HepG2 (cell line): ENCODE data around the gene ZDHHC11. TPM values are rescaled to one million over a fixed set of nuclear protein-coding genes. Genes with fewer than 3 reads are reported as not detected.

Experiments
- ATAC-seq: fragments of 200-7000 bp; cut with Tn5 transposase; 3 replicates; pipeline ENCODE4 v1.9.1; 2020; ENCODE audit warnings: mild to moderate bottlenecking, moderate library complexity
- Bru-seq: library from RNA; stranded (reverse); fragments of 400-500 nt; gene quantifications from one replicate; lab custom pipeline; 2021; lab: Mats Ljungman, UMichigan
- BruChase-seq, 2 experiments: library from RNA; stranded (reverse); fragments of 400-500 nt; gene quantifications; one replicate each; lab custom pipeline; 2021; lab: Mats Ljungman, UMichigan
- BruUV-seq: library from RNA; stranded (reverse); fragments of 400-500 nt; replicated peaks from 2 replicates; lab custom pipeline; 2021; lab: Mats Ljungman, UMichigan
- CTCF ChIA-PET: fragments of 300-600 bp; formaldehyde crosslinking; extraction: SDS; loops from one replicate; lab custom pipeline; 2021; ENCODE audit warnings: low total read pairs, inconsistent platforms, low intra/inter-chr PET ratio; lab: Yijun Ruan, JAX
- POLR2A ChIA-PET: fragments of 350-600 bp; sonication (Branson Sonifier 250); formaldehyde crosslinking; loops from one replicate; lab custom pipeline; 2020; ENCODE audit warnings: antibody characterized with exemption, inconsistent platforms; lab: Yijun Ruan, JAX
- DNase-seq: peaks from one replicate; pipeline ENCODE4 v3.0.0-alpha.2; 2015; ENCODE audit warnings: low spot score
- FAIRE-seq: peaks from 3 replicates; lab custom pipeline; 2011; peaks lifted over from hg19 to GRCh38; lab: Jason Lieb, UNC
- H2AFZ ChIP-seq: one replicate; pipeline ENCODE4 v1.6.1; 2011; ENCODE audit warnings: low read length, inconsistent platforms
- H3K27ac ChIP-seq: fragments of 300-600 bp; 3 replicates; pipeline ENCODE4 v1.8.0; 2011; ENCODE audit warnings: mixed run types, mild to moderate bottlenecking, mixed read lengths, low read length, inconsistent platforms; ENCODE audit not compliant: insufficient read depth; ENCODE audit errors: extremely low read length
- H3K27me3 ChIP-seq, 2 experiments: fragments of 200-600 bp in 1 of 2; 2 replicates in 1 of 2; 3 replicates in 1 of 2; pipeline versions ENCODE4 v1.6.0 to v1.8.0; 2011; ENCODE audit warnings: low read length in 2 of 2, mild to moderate bottlenecking in 2 of 2, moderate library complexity in 2 of 2, inconsistent platforms in 1 of 2; ENCODE audit not compliant: insufficient read depth in 2 of 2, control insufficient read depth in 1 of 2
- H3K36me3 ChIP-seq, 2 experiments: fragments of 200-600 bp in 1 of 2; replicated peaks in 1 of 2; 2 replicates in 1 of 2; 3 replicates in 1 of 2; pipeline versions ENCODE4 v1.5.1 to v1.8.0; 2011; ENCODE audit warnings: low read length in 2 of 2, inconsistent platforms in 1 of 2; ENCODE audit not compliant: insufficient read depth in 2 of 2, control insufficient read depth in 1 of 2
- H3K4me1 ChIP-seq: 2 replicates; pipeline ENCODE4 v1.5.1; 2012; ENCODE audit warnings: low read length, inconsistent platforms; ENCODE audit not compliant: insufficient read depth
- H3K4me2 ChIP-seq: 2 replicates; pipeline ENCODE4 v1.6.0; 2011; ENCODE audit warnings: low read depth, low read length, inconsistent platforms
- H3K4me3 ChIP-seq, 3 experiments: fragments of 200-600 bp in 1 of 3; sonication (generic), shearing (Covaris generic) in 1 of 3; replicated peaks in 1 of 3; 2 replicates each; pipeline ENCODE4 v1.5.1; 2011 to 2016; ENCODE audit warnings: low read length in 3 of 3, inconsistent platforms in 2 of 3, low read depth in 2 of 3, mild to moderate bottlenecking in 2 of 3, control low read depth in 1 of 3, mixed read lengths in 1 of 3; ENCODE audit not compliant: insufficient read depth in 1 of 3
- H3K79me2 ChIP-seq: one replicate; pipeline ENCODE4 v1.6.1; 2011; ENCODE audit warnings: low read length, inconsistent platforms; ENCODE audit not compliant: insufficient read depth
- H3K9ac ChIP-seq: 2 replicates; pipeline ENCODE4 v1.6.0; 2011; ENCODE audit warnings: mild to moderate bottlenecking, low read depth, low read length, inconsistent platforms; ENCODE audit not compliant: insufficient read depth
- H3K9me3 ChIP-seq: 2 replicates; pipeline ENCODE4 v1.5.1; 2012; ENCODE audit warnings: mild to moderate bottlenecking, low read length
- H4K20me1 ChIP-seq: 2 replicates; pipeline ENCODE4 v1.6.0; 2011; ENCODE audit warnings: inconsistent platforms, mild to moderate bottlenecking, low read length, moderate library complexity; ENCODE audit not compliant: insufficient read depth
- CHD2 ChIP-seq: IDR thresholded peaks from 2 replicates; pipeline ENCODE4 v1.6.1; 2011; ENCODE audit warnings: low read depth, low read length, improper control_type of control experiment
- DR1 ChIP-seq: sonication (generic); formaldehyde crosslinking; IDR thresholded peaks from 2 replicates; pipeline ENCODE4 v1.8.0; 2021; ENCODE audit warnings: mild to moderate bottlenecking, missing genetic modification reagents, inconsistent platforms
- DRAP1 ChIP-seq: IDR thresholded peaks from 2 replicates; pipeline ENCODE4 v1.6.1; 2016; ENCODE audit warnings: missing genetic modification reagents, missing compliant biosample characterization
- GABPA ChIP-seq, 2 experiments: IDR thresholded peaks; 2 replicates each; pipeline ENCODE4 v1.6.1; 2011 to 2016; ENCODE audit warnings: low read depth in 2 of 2, low read length in 1 of 2, missing biosample characterization in 1 of 2, missing genetic modification characterization in 1 of 2
- GFI1 ChIP-seq: sonication (generic); formaldehyde crosslinking; IDR thresholded peaks from 2 replicates; pipeline ENCODE4 v1.5.0; 2020; ENCODE audit warnings: missing genetic modification reagents, mild to moderate bottlenecking, borderline replicate concordance
- MED1 ChIP-seq: sonication (generic); formaldehyde crosslinking; IDR thresholded peaks from 2 replicates; pipeline ENCODE4 v1.4.0; 2020; ENCODE audit warnings: missing genetic modification reagents
- POGZ ChIP-seq: sonication (generic); formaldehyde crosslinking; IDR thresholded peaks from 2 replicates; pipeline ENCODE4 v1.4.0; 2020; ENCODE audit warnings: mild to moderate bottlenecking, missing genetic modification reagents
- SAP130 ChIP-seq: IDR thresholded peaks from 2 replicates; pipeline ENCODE4 v1.6.1; 2016; ENCODE audit warnings: low read depth
- SOX6 ChIP-seq, 2 experiments: fragments of 450-650 bp in 1 of 2; sonication (generic) in 1 of 2; formaldehyde crosslinking in 1 of 2; IDR thresholded peaks; 2 replicates each; pipeline versions ENCODE4 v1.4.0 to v1.6.1; 2017 to 2020; ENCODE audit warnings: antibody characterized with exemption in 1 of 2, mild to moderate bottlenecking in 1 of 2, missing genetic modification reagents in 1 of 2
- SP1 ChIP-seq, 2 experiments: fragments of 450-650 bp in 1 of 2; sonication (generic) in 1 of 2; formaldehyde crosslinking in 1 of 2; IDR thresholded peaks; 2 replicates each; pipeline versions ENCODE4 v1.4.0 to v1.6.1; 2016 to 2020; ENCODE audit warnings: missing genetic modification reagents in 1 of 2
- TEAD3 ChIP-seq: optimal IDR thresholded peaks from 2 replicates; pipeline ENCODE3; 2016; ENCODE audit warnings: borderline replicate concordance
- TGIF2 ChIP-seq: IDR thresholded peaks from 2 replicates; pipeline ENCODE4 v1.6.1; 2016; ENCODE audit warnings: control low read depth, missing compliant biosample characterization
- YEATS4 ChIP-seq: sonication (generic); formaldehyde crosslinking; IDR thresholded peaks from 2 replicates; pipeline ENCODE4 v1.4.0; 2020; ENCODE audit warnings: missing genetic modification reagents, borderline replicate concordance
- ZNF33B ChIP-seq: sonication (generic); formaldehyde crosslinking; IDR thresholded peaks from 2 replicates; pipeline ENCODE4 v1.5.1; 2020; ENCODE audit warnings: mild to moderate bottlenecking, missing genetic modification reagents
- ZNF615 ChIP-seq: sonication (generic); formaldehyde crosslinking; IDR thresholded peaks from 2 replicates; pipeline ENCODE4 v1.5.0; 2020; ENCODE audit warnings: mild to moderate bottlenecking, missing genetic modification reagents, borderline replicate concordance
- ZNF761 ChIP-seq: sonication (generic); formaldehyde crosslinking; conservative IDR thresholded peaks from 2 replicates; pipeline ENCODE4 v1.4.0; 2020; ENCODE audit warnings: mild to moderate bottlenecking, missing genetic modification reagents
- ZNF768 ChIP-seq: sonication (generic); formaldehyde crosslinking; IDR thresholded peaks from 2 replicates; pipeline ENCODE4 v1.4.0; 2020; ENCODE audit warnings: missing genetic modification reagents
- WGBS: methylation state at CpG from one replicate; pipeline ENCODE4 v1.1.6; 2017; ENCODE audit warnings: low lambda C conversion rate; 5-methylcytosine and 5-hydroxymethylcytosine counted together
- in situ Hi-C: cut with HindIII; loops from 2 replicates; pipeline ENCODE4 v1.10.0; 2017; ENCODE audit warnings: low pct_unique_long_range_greater_than_20kb; ENCODE audit not compliant: extremely low pct_ligation_motif_present
- intact Hi-C: fragments of 100-400 bp; cut with micrococcal nuclease; formaldehyde crosslinking; loops from one replicate; pipeline ENCODE4 v1.10.0; 2022; ENCODE audit not compliant: unreplicated experiment
- long read RNA-seq, 2 experiments: library from RNA in 1 of 2; library from polyadenylated mRNA in 1 of 2; stranded (forward) in 1 of 2; unstranded in 1 of 2; transcript quantifications; one replicate each; pipeline ENCODE4 v2.0.0, GENCODE V29; 2019 to 2022
- polyA minus RNA-seq, 3 experiments: library from RNA; depleted of rRNA, polyadenylated mRNA; stranded (reverse); fragments of >200 nt; gene quantifications; 2 replicates each; pipeline ENCODE4 v1.2.3, GENCODE V29; 2011; ENCODE audit warnings: low replicate concordance in 1 of 3
- polyA plus RNA-seq, 8 experiments: library from polyadenylated mRNA; depleted of rRNA in 3 of 8; stranded (reverse) in 7 of 8; unstranded in 1 of 8; fragments of >200 nt; fragmentation: Illumina TruSeq in 4 of 8; extraction: Trizol in 4 of 8; gene quantifications; 2 replicates each; pipeline versions ENCODE4 v1.2.1 to v1.2.3, GENCODE V29; 2011 to 2016; ENCODE audit warnings: low read depth in 4 of 8, missing spikeins in 1 of 8, mixed read lengths in 1 of 8; ENCODE audit not compliant: insufficient read depth in 1 of 8
- total RNA-seq, 5 experiments: library from RNA; depleted of rRNA; stranded (reverse); fragments of >200 nt; fragmentation: Illumina TruSeq; extraction: Trizol; gene quantifications; 2 replicates each; pipeline ENCODE4 v1.2.3, GENCODE V29; 2016; ENCODE audit warnings: low read depth in 1 of 5

The ZDHHC11 gene, protein sequence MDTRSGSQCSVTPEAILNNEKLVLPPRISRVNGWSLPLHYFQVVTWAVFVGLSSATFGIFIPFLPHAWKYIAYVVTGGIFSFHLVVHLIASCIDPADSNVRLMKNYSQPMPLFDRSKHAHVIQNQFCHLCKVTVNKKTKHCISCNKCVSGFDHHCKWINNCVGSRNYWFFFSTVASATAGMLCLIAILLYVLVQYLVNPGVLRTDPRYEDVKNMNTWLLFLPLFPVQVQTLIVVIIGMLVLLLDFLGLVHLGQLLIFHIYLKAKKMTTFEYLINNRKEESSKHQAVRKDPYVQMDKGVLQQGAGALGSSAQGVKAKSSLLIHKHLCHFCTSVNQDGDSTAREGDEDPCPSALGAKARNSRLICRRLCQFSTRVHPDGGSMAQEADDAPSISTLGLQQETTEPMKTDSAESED
- total RNA-seq (2016; rRNA removed; fragmentation: Illumina TruSeq; extraction: Trizol) (1.4 and 4.0 TPM in 2 replicates), polyA plus RNA-seq (2011; rRNA removed) (2.1 and 2.2 TPM in 2 replicates), polyA minus RNA-seq (2011; rRNA and poly(A)+ RNA removed; ENCODE audit: low replicate concordance) (7.7 and 72.5 TPM in 2 replicates), Bru-seq, nascent RNA (percentile 38 among the genes with signal in this experiment), BruChase-seq, experiment 1, labeled RNA remaining after a 6-hour chase (percentile 42 among the genes with signal in this experiment), BruChase-seq, experiment 2, labeled RNA remaining after a 2-hour chase (percentile 42 among the genes with signal in this experiment)
- total RNA-seq (2016; cell fraction: cytosol; rRNA removed; fragmentation: Illumina TruSeq; extraction: Trizol; ENCODE audit: low read depth): 0.51 and 1.4 TPM in 2 replicates
- total RNA-seq (2016; cell fraction: insoluble cytoplasmic fraction; rRNA removed; fragmentation: Illumina TruSeq; extraction: Trizol): 0.67 and 5.3 TPM in 2 replicates
- total RNA-seq (2016; cell fraction: membrane; rRNA removed; fragmentation: Illumina TruSeq; extraction: Trizol): 1.5 and 2.0 TPM in 2 replicates
- 8.6 and 9.6 TPM in 2 replicates for total RNA-seq (2016; cell fraction: nucleus; rRNA removed; fragmentation: Illumina TruSeq; extraction: Trizol)
- polyA plus RNA-seq (2011; cell fraction: cytosol; rRNA removed): 1.6 and 2.1 TPM in 2 replicates
- 24.0 and 31.7 TPM in 2 replicates for polyA plus RNA-seq (2011; cell fraction: nucleus; rRNA removed)
- polyA plus RNA-seq (2012): 3.2 and 7.4 TPM in 2 replicates
- polyA plus RNA-seq (2016; cell fraction: cytosol; fragmentation: Illumina TruSeq; extraction: Trizol; ENCODE audit: low read depth): 0.68 and 0.74 TPM in 2 replicates
- polyA plus RNA-seq (2016; cell fraction: insoluble cytoplasmic fraction; fragmentation: Illumina TruSeq; extraction: Trizol; ENCODE audit: low read depth): 1.2 and 2.3 TPM in 2 replicates
- polyA plus RNA-seq (2016; cell fraction: membrane; fragmentation: Illumina TruSeq; extraction: Trizol; ENCODE audit: low read depth): 0.83 and 1.1 TPM in 2 replicates
- polyA plus RNA-seq (2016; cell fraction: nucleus; fragmentation: Illumina TruSeq; extraction: Trizol; ENCODE audit: insufficient read depth, low read depth): 21.9 and 23.7 TPM in 2 replicates
- polyA minus RNA-seq (2011; cell fraction: cytosol; rRNA and poly(A)+ RNA removed): 2.5 TPM in 1 of 2 replicates, not detected in the other
- polyA minus RNA-seq (2011; cell fraction: nucleus; rRNA and poly(A)+ RNA removed): 12.6 and 14.9 TPM in 2 replicates
- long read RNA-seq, experiment 1, partial matches to known transcripts: 0 of 1 reads
- long read RNA-seq, experiment 1, other reads (novel, unspliced or antisense): 1 of 1 reads
- long read RNA-seq, experiment 2, partial matches to known transcripts: 0 of 1 reads
- long read RNA-seq, experiment 2, other reads (novel, unspliced or antisense): 1 of 1 reads

- Histone ChIP-seq H3K4me3 (peak within 1 kb of the TSS; percentile 31 to 71 (median 43); a peak in 5 of 6 replicates), H3K79me2 (no peaks in the 10 kb centered on the region), H4K20me1 (peaks cover 2% of the 10 kb centered on the region; the same call in 1 of the 2 replicates), H3K36me3 (no peaks in the 10 kb centered on the region), H2AFZ (no peak within 1 kb of the TSS), H3K27me3 (peaks cover 1 to 17% of the 10 kb centered on the region in 2 experiments; a peak in 3 of 5 replicates), H3K4me1 (peaks cover 39% of the 10 kb centered on the region), H3K4me2 (peak within 1 kb of the TSS; percentile 89), H3K9ac (peak within 1 kb of the TSS; percentile 68), H3K9me3 (no peaks in the 10 kb centered on the region), H3K27ac (peak within 1 kb of the TSS; percentile 37)
- DNase-seq (peak; percentile 78), ATAC-seq (peak; percentile 87), FAIRE-seq (no peak)
- WGBS: 0% methylated on average over 2 of the region's 27 CpGs
- CTCF ChIA-PET: no interaction called here
- POLR2A ChIA-PET: no interaction called here
- intact Hi-C loops (loop anchor here (5.0 kb wide), 1 partner anchor 42 kb away; the partner anchor contains the start of genes BRD9 and TRIP13), in situ Hi-C loops (no loop called here)
- no TSS peak for BruUV-seq
- TF ChIP-seq DRAP1 (CRISPR knock-in tag) (0 out of 2 replicates have a peak, but pooled peaks have one; percentile 14), ZNF615 (CRISPR knock-in tag) (no peak), SAP130 (CRISPR knock-in tag) (peak; percentile 77), ZNF33B (0 out of 2 replicates have a peak, but pooled peaks have one; percentile 52), SOX6 (IDR thresholded peaks at IDR 0.05) (no peak), SOX6 (CRISPR knock-in tag; IDR thresholded peaks at IDR 0.05) (0 out of 2 replicates have a peak, but pooled peaks have one; percentile 18), TGIF2 (peak; percentile 30; the same call in 1 of the 2 replicates), ZNF761 (CRISPR knock-in tag) (no peak), GFI1 (CRISPR knock-in tag) (0 out of 2 replicates have a peak, but pooled peaks have one; percentile 25), CHD2 (no peak), POGZ (CRISPR knock-in tag) (0 out of 2 replicates have a peak, but pooled peaks have one; percentile 15), GABPA (IDR thresholded peaks at IDR 0.05; ENCODE audit: low read depth, low read length) (0 out of 2 replicates have a peak, but pooled peaks have one; percentile 7), GABPA (CRISPR knock-in tag; IDR thresholded peaks at IDR 0.05; ENCODE audit: low read depth) (peak; percentile 45; the same call in 1 of the 2 replicates), DR1 (0 out of 2 replicates have a peak, but pooled peaks have one; percentile 51), MED1 (0 out of 2 replicates have a peak, but pooled peaks have one; percentile 28), ZNF768 (CRISPR knock-in tag) (peak; percentile 67; the same call in 1 of the 2 replicates), TEAD3 (peak; percentile 67), SP1 (IDR thresholded peaks at IDR 0.05) (no peak), SP1 (CRISPR knock-in tag; IDR thresholded peaks at IDR 0.05) (peak; percentile 61; the same call in 1 of the 2 replicates), YEATS4 (peak; percentile 22; the same call in 1 of the 2 replicates)
These were observed at the start of gene ZDHHC11 for GRCh38 chr5:850511-851006. TSS of gene ZDHHC11 (minus strand) at chr5:850986. CDS start at chr5:850602, 384 bp downstream.
